Kidney (tissue), 14 donors: ENCODE results near the gene RPIA. TPM values are rescaled to one million over a fixed set of nuclear protein-coding genes. Genes with fewer than 3 reads are reported as not detected.

Source experiments
- DNase-seq, 5 donors: peaks; one replicate each; pipeline ENCODE4 v3.0.0-alpha.2; 2013 to 2020
- FAIRE-seq: peaks from 2 replicates; lab custom pipeline; 2012; peaks lifted over from hg19 to GRCh38; lab: Jason Lieb, UNC
- H3K27ac ChIP-seq, 2 donors: one replicate each; pipeline ENCODE4 v1.7.0; 2013; ENCODE audit warnings: low read depth in 2 of 2, low read length in 2 of 2, inconsistent platforms in 1 of 2
- H3K27me3 ChIP-seq: one replicate; pipeline ENCODE4 v1.7.1; 2013; ENCODE audit warnings: low read length, inconsistent platforms; ENCODE audit not compliant: control insufficient read depth, insufficient read depth
- H3K36me3 ChIP-seq, 3 donors: one replicate each; pipeline versions ENCODE4 v1.7.0 to v1.7.1; 2013; ENCODE audit warnings: low read length in 3 of 3, control low read depth in 1 of 3, inconsistent platforms in 1 of 3; ENCODE audit not compliant: insufficient read depth in 3 of 3, control insufficient read depth in 2 of 3
- H3K4me1 ChIP-seq, 3 donors: one replicate each; pipeline versions ENCODE4 v1.7.0 to v1.7.1; 2013; ENCODE audit warnings: low read length in 3 of 3, inconsistent platforms in 1 of 3, low read depth in 1 of 3; ENCODE audit not compliant: control insufficient read depth in 2 of 3, insufficient read depth in 2 of 3
- H3K4me3 ChIP-seq, 3 donors: one replicate each; pipeline versions ENCODE4 v1.7.0 to v1.8.1; 2013; ENCODE audit warnings: low read length in 3 of 3, control low read depth in 1 of 3, inconsistent platforms in 1 of 3
- H3K9ac ChIP-seq, 3 donors: one replicate each; pipeline versions ENCODE4 v1.7.0 to v1.7.1; 2013; ENCODE audit warnings: low read length in 3 of 3, control low read depth in 1 of 3, inconsistent platforms in 1 of 3
- H3K9me3 ChIP-seq, 3 donors: one replicate each; pipeline versions ENCODE4 v1.7.0 to v1.7.1; 2013; ENCODE audit warnings: low read length in 3 of 3, control low read depth in 1 of 3, inconsistent platforms in 1 of 3; ENCODE audit not compliant: control insufficient read depth in 2 of 3, insufficient read depth in 1 of 3
- CTCF ChIP-seq: IDR thresholded peaks from 3 replicates; pipeline ENCODE4 v1.5.1; 2012; ENCODE audit warnings: mild to moderate bottlenecking, moderate library complexity, borderline replicate concordance; ENCODE audit not compliant: insufficient read depth; ENCODE audit errors: extremely low read depth
- intact Hi-C: fragments of 100-400 bp; cut with DNase I; formaldehyde crosslinking; loops from one replicate; pipeline ENCODE4 v1.11.1; 2022
- polyA plus RNA-seq: library from polyadenylated mRNA; stranded (reverse); fragments of 350-450 nt; fragmentation: Illumina TruSeq; extraction: RNeasy Lipid Tissue Mini Kit (QIAGEN cat#74804); gene quantifications from one replicate; pipeline ENCODE4 v1.2.3, GENCODE V29; 2014; ENCODE audit warnings: low read depth, low replicate concordance; ENCODE audit not compliant: insufficient read depth
- total RNA-seq: library from RNA; stranded (reverse); fragmentation: NEBNext Ultra II Directional; extraction: Animal tissue kit (Norgen Biotek cat#: 25700); gene quantifications from one replicate; pipeline ENCODE4 v1.2.1, GENCODE V29; 2021
- donor health status: control.
- donor health status: control.
- donor health status: control.
- donor health status: control.
- donor health status: control.
- donor health status: DM: yes; HTN: yes; CAD: no.
- donor health status: Normal renal cell carcinoma (clear cell type).

The RPIA gene
- total and polyA plus RNA-seq, 2 donors from 2014 or later, result 11.4 to 15.7 TPM

GRCh38 chr2:88696611-88697010, 5.1 kb downstream of the RPIA start:
- peaks cover 6 to 9% (median 6%) of the 10 kb centered on the region in 3 donors for H3K36me3 ChIP-seq
- H3K27me3 ChIP-seq, result no peaks in the 10 kb centered on the region
- no peaks in the 10 kb centered on the region for H3K9me3 ChIP-seq
- no peak overlapping the region for H3K4me3 ChIP-seq
- FAIRE-seq (no peak), DNase-seq (no peak)
- intact Hi-C loops, result no loop called here
- H3K27ac ChIP-seq, result no peak overlapping the region
- no peak overlapping the region for H3K9ac ChIP-seq
- peaks cover 2 to 13% (median 6%) of the 10 kb centered on the region in 3 donors for H3K4me1 ChIP-seq
- TF ChIP-seq CTCF, result no peak

- Histone ChIP-seq H3K4me1 (peaks cover 2 to 12% (median 4%) of the 10 kb centered on the region in 3 donors), H3K9ac (no peak overlapping the region), H3K4me3 (no peak overlapping the region), H3K36me3 (peaks cover 6 to 11% (median 8%) of the 10 kb centered on the region in 3 donors), H3K27me3 (no peaks in the 10 kb centered on the region), H3K9me3 (no peaks in the 10 kb centered on the region), H3K27ac (no peak overlapping the region)
- intact Hi-C loops, result no loop called here
- TF ChIP-seq CTCF, result no peak
- FAIRE-seq (no peak), DNase-seq (no peak)
These were observed 6.0 kb downstream of the RPIA start for GRCh38 chr2:88697370-88698026.

GRCh38 chr2:88698027-88698413, 6.5 kb downstream of the RPIA start:
- intact Hi-C loops, result no loop called here
- Histone ChIP-seq H3K4me3 (no peak overlapping the region), H3K36me3 (peaks cover 6 to 13% (median 9%) of the 10 kb centered on the region in 3 donors), H3K27ac (no peak overlapping the region), H3K27me3 (no peaks in the 10 kb centered on the region), H3K9ac (no peak overlapping the region), H3K4me1 (peaks cover 0 to 7% (median 2%) of the 10 kb centered on the region in 3 donors), H3K9me3 (no peaks in the 10 kb centered on the region)
- DNase-seq (no peak), FAIRE-seq (no peak)
- TF ChIP-seq CTCF, result no peak
